K562 (cell line): ENCODE results near the gene HLA-DOA. TPM values are rescaled to one million over a fixed set of nuclear protein-coding genes. Genes with fewer than 3 reads are reported as not detected.

Source experiments
- ELF1 ChIP-seq: fragments of 200-800 bp; sonication (Bioruptor generic); IDR thresholded peaks from 2 replicates; pipeline ENCODE4 v1.6.1; 2016; ENCODE audit warnings: missing genetic modification characterization, missing compliant biosample characterization
- GMEB1 ChIP-seq: fragments of 250-450 bp; sonication (Bioruptor Pico); IDR thresholded peaks from 2 replicates; pipeline ENCODE4 v1.4.0; 2020; ENCODE audit warnings: mild to moderate bottlenecking
- JUN ChIP-seq, 2 experiments: sonication (generic) in 1 of 2; formaldehyde crosslinking in 1 of 2; IDR thresholded peaks; 2 replicates each; pipeline versions ENCODE4 v1.6.1 to v1.8.0; 2012 to 2022; ENCODE audit warnings: borderline replicate concordance in 2 of 2, mild to moderate bottlenecking in 2 of 2, improper control_type of control experiment in 1 of 2, low read depth in 1 of 2, low read length in 1 of 2, missing genetic modification reagents in 1 of 2
- KDM2B ChIP-seq: fragments of 250-450 bp; sonication (Bioruptor Pico); IDR thresholded peaks from 2 replicates; pipeline ENCODE4 v1.8.0; 2021; ENCODE audit warnings: mild to moderate bottlenecking, moderate library complexity
- NCOA1 ChIP-seq: fragments of 450-650 bp; IDR thresholded peaks from 2 replicates; pipeline ENCODE4 v1.6.1; 2016; ENCODE audit warnings: low read depth
- NONO ChIP-seq, 2 experiments: fragments of 200-400 bp in 1 of 2; fragments of 450-650 bp in 1 of 2; formaldehyde crosslinking in 1 of 2; IDR thresholded peaks; 2 replicates each; pipeline ENCODE4 v1.6.1; 2017; ENCODE audit warnings: low read depth in 2 of 2, mild to moderate bottlenecking in 2 of 2, moderate library complexity in 2 of 2, low read length in 1 of 2
- PPARD ChIP-seq: fragments of 250-450 bp; sonication (Bioruptor Pico); IDR thresholded peaks from 2 replicates; pipeline ENCODE4 v1.8.0; 2022; ENCODE audit warnings: inconsistent platforms, mild to moderate bottlenecking, moderate library complexity
- SMARCE1 ChIP-seq: fragments of 450-650 bp; IDR thresholded peaks from 2 replicates; pipeline ENCODE4 v1.7.1; 2016; ENCODE audit warnings: mild to moderate bottlenecking
- SP2 ChIP-seq: IDR thresholded peaks from 2 replicates; pipeline ENCODE4 v1.6.1; 2011; ENCODE audit warnings: mild to moderate bottlenecking, low read depth, low read length, moderate library complexity; ENCODE audit not compliant: poor library complexity, severe bottlenecking; ENCODE audit errors: extremely low read depth
- SRSF7 ChIP-seq: fragments of 200-400 bp; formaldehyde crosslinking; optimal IDR thresholded peaks from 2 replicates; pipeline ENCODE3; 2017; ENCODE audit warnings: mild to moderate bottlenecking, low read depth, low read length
- TCF3 ChIP-seq: sonication (generic); formaldehyde crosslinking; IDR thresholded peaks from 2 replicates; pipeline ENCODE4 v1.4.0; 2020; ENCODE audit warnings: mild to moderate bottlenecking, missing genetic modification reagents
- TCFL5 ChIP-seq: fragments of 250-450 bp; sonication (Bioruptor Pico); conservative IDR thresholded peaks from 2 replicates; pipeline ENCODE4 v1.6.1; 2021; ENCODE audit warnings: mild to moderate bottlenecking, moderate library complexity, matching md5 sums
- ZNF282 ChIP-seq: sonication (generic); formaldehyde crosslinking; IDR thresholded peaks from 2 replicates; pipeline ENCODE4 v1.8.1; 2023; ENCODE audit warnings: missing genetic modification reagents
- ZNF778 ChIP-seq: fragments of 450-650 bp; formaldehyde crosslinking; IDR thresholded peaks from 2 replicates; pipeline ENCODE4 v1.4.0; 2020; ENCODE audit warnings: mild to moderate bottlenecking, moderate library complexity
- polyA plus RNA-seq, 8 experiments: library from polyadenylated mRNA; depleted of rRNA in 4 of 8; stranded (reverse) in 5 of 8; unstranded in 3 of 8; fragments of >200 nt; fragmentation: Nextera tagmentation in 2 of 8; fragmentation: Illumina TruSeq in 1 of 8; extraction: Ambion mirVana in 2 of 8; extraction: Trizol in 1 of 8; gene quantifications; 2 replicates each; pipeline versions ENCODE4 v1.2.1 to v1.2.3, GENCODE V29; 2011 to 2014; ENCODE audit warnings: inconsistent platforms in 1 of 8, missing spikeins in 1 of 8
- total RNA-seq, 7 experiments: library from RNA; depleted of rRNA in 6 of 7; stranded (reverse); fragments of >200 nt in 6 of 7; fragmentation: Illumina TruSeq in 2 of 7; extraction: Trizol in 2 of 7; gene quantifications; 2 replicates each; pipeline versions ENCODE4 v1.2.1 to v1.2.3, GENCODE V29; 2011 to 2021; ENCODE audit warnings: low replicate concordance in 1 of 7
- TF ChIP-seq, protein P1 (sequence below): IDR thresholded peaks from 3 replicates; pipeline ENCODE4 v1.6.1; 2011; ENCODE audit warnings: borderline replicate concordance, mild to moderate bottlenecking, moderate library complexity; ENCODE audit not compliant: insufficient read length; ENCODE audit errors: extremely low read depth
- TF ChIP-seq, protein P2 (sequence below), 2 experiments: fragments of 200-800 bp in 1 of 2; sonication (Bioruptor generic) in 1 of 2; sonication (generic) in 1 of 2; formaldehyde crosslinking in 1 of 2; IDR thresholded peaks in 1 of 2; conservative IDR thresholded peaks in 1 of 2; 2 replicates each; pipeline versions ENCODE4 v1.5.0 to v1.6.1; 2016 to 2020; ENCODE audit warnings: missing compliant biosample characterization in 1 of 2, missing genetic modification characterization in 1 of 2, missing genetic modification reagents in 1 of 2
- TF ChIP-seq, protein P3 (sequence below): sonication (generic); formaldehyde crosslinking; IDR thresholded peaks from 2 replicates; pipeline ENCODE4 v1.8.0; 2022; ENCODE audit warnings: missing genetic modification reagents, mild to moderate bottlenecking, borderline replicate concordance
- TF ChIP-seq, protein P4 (sequence below): fragments of 450-650 bp; IDR thresholded peaks from 2 replicates; pipeline ENCODE4 v1.6.1; 2018; ENCODE audit warnings: mild to moderate bottlenecking, low read depth; ENCODE audit not compliant: partially characterized antibody

The HLA-DOA gene
- total and polyA plus RNA-seq, 9 of the 15 experiments (the other 6 are each of a cell fraction or from before 2014, with no cell fraction given) = 0.07 TPM; not detected in 8

DNA sequence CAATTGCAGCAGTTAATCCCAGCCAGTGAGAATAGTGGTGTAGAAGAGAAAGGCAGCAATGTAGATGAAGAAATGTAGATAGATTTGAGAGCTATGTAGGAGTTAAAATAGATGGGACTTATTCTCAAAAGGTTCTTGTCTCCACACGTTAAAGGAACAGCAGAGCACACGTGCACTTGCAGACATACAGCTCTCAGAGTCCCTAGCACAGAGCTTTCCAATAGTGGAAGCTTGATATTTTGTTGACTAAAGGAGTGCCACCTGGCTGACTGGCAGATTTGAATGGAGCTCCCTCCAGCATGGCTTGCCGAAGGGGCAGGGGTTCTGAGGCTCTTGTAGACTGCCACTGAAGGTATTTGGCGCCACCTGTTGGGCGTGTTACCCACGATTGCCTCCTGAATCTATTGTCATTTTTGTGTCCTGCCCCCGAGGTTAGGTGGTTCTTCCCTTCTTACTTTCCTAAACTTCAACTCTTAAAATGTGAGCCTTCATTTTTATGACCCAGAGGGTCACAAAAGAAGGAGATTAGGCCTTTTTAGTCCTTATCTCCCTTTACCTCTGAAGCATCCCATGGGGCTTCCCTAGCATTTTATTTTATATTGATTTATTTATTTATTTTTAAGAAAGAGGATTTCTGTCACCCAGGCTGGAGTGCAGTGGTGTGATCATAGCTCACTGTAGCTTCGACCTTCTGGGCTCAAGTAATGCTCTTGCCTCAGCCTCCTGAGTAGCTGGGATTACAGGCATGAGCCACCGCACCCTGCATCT, 24.6 kb downstream of the HLA-DOA start (continued):
- TF ChIP-seq NONO (IDR thresholded peaks at IDR 0.05; ENCODE audit: low read depth in 2 of 2, low read length in 1 of 2) (no peak), TCFL5 (CRISPR knock-in tag) (no peak), GMEB1 (CRISPR knock-in tag) (no peak), TCF3 (no peak), PPARD (CRISPR knock-in tag) (no peak), KDM2B (CRISPR knock-in tag) (no peak), ZNF778 (CRISPR knock-in tag) (no peak), SP2 (no peak), SMARCE1 (no peak), NCOA1 (no peak), JUN (IDR thresholded peaks at IDR 0.05; ENCODE audit: borderline replicate concordance, low read depth, low read length) (no peak), JUN (CRISPR knock-in tag; IDR thresholded peaks at IDR 0.05; ENCODE audit: borderline replicate concordance) (no peak), ELF1 (tag) (no peak), SRSF7 (no peak), ZNF282 (no peak)
- TF ChIP-seq, protein P1, sequence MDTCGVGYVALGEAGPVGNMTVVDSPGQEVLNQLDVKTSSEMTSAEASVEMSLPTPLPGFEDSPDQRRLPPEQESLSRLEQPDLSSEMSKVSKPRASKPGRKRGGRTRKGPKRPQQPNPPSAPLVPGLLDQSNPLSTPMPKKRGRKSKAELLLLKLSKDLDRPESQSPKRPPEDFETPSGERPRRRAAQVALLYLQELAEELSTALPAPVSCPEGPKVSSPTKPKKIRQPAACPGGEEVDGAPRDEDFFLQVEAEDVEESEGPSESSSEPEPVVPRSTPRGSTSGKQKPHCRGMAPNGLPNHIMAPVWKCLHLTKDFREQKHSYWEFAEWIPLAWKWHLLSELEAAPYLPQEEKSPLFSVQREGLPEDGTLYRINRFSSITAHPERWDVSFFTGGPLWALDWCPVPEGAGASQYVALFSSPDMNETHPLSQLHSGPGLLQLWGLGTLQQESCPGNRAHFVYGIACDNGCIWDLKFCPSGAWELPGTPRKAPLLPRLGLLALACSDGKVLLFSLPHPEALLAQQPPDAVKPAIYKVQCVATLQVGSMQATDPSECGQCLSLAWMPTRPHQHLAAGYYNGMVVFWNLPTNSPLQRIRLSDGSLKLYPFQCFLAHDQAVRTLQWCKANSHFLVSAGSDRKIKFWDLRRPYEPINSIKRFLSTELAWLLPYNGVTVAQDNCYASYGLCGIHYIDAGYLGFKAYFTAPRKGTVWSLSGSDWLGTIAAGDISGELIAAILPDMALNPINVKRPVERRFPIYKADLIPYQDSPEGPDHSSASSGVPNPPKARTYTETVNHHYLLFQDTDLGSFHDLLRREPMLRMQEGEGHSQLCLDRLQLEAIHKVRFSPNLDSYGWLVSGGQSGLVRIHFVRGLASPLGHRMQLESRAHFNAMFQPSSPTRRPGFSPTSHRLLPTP = no peak
- TF ChIP-seq, protein P2, sequence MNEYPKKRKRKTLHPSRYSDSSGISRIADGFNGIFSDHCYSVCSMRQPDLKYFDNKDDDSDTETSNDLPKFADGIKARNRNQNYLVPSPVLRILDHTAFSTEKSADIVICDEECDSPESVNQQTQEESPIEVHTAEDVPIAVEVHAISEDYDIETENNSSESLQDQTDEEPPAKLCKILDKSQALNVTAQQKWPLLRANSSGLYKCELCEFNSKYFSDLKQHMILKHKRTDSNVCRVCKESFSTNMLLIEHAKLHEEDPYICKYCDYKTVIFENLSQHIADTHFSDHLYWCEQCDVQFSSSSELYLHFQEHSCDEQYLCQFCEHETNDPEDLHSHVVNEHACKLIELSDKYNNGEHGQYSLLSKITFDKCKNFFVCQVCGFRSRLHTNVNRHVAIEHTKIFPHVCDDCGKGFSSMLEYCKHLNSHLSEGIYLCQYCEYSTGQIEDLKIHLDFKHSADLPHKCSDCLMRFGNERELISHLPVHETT (CRISPR knock-in tag; conservative IDR thresholded peaks at IDR 0.05 in 1 of 2, IDR thresholded peaks at IDR 0.05 in 1 of 2) = no peak
- TF ChIP-seq, protein P3, sequence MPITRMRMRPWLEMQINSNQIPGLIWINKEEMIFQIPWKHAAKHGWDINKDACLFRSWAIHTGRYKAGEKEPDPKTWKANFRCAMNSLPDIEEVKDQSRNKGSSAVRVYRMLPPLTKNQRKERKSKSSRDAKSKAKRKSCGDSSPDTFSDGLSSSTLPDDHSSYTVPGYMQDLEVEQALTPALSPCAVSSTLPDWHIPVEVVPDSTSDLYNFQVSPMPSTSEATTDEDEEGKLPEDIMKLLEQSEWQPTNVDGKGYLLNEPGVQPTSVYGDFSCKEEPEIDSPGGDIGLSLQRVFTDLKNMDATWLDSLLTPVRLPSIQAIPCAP (CRISPR knock-in tag) = no peak
- TF ChIP-seq, protein P4, sequence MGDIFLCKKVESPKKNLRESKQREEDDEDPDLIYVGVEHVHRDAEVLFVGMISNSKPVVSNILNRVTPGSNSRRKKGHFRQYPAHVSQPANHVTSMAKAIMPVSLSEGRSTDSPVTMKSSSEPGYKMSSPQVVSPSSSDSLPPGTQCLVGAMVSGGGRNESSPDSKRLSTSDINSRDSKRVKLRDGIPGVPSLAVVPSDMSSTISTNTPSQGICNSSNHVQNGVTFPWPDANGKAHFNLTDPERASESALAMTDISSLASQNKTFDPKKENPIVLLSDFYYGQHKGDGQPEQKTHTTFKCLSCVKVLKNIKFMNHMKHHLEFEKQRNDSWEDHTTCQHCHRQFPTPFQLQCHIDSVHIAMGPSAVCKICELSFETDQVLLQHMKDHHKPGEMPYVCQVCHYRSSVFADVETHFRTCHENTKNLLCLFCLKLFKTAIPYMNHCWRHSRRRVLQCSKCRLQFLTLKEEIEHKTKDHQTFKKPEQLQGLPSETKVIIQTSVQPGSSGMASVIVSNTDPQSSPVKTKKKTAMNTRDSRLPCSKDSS = no peak
